Stimulated activated naive CD4-positive, alpha-beta T cell (primary cell): ENCODE results near the gene BCKDK.
"Not testable (repeated sequence)": the region's sequence is repeated elsewhere in the genome, so short reads cannot be mapped to it uniquely, and the experiment has no call there.

Experiments used
- DNase-seq, 6 experiments: peaks; one replicate each; lab custom pipeline; 2025; lab: John Stamatoyannopoulos, UW

Gene BCKDK

DNA sequence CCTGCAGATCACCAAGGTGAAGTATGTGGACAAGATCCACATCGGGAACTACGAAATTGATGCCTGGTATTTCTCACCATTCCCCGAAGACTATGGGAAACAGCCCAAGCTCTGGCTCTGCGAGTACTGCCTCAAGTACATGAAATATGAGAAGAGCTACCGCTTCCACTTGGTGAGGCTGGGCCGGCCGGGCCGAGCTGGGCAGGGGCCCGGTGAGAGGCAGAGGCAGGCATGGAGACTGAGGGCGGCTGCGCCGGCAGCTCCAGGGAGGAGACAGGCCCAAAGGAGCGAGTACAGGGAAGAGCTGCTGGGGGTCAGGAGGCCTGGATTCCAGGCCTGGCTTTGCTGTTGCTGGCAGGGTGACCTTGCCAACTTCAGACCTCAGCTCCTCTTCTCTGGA lies 19.0 kb downstream of the BCKDK start:
- DNase-seq: no peak

DNA sequence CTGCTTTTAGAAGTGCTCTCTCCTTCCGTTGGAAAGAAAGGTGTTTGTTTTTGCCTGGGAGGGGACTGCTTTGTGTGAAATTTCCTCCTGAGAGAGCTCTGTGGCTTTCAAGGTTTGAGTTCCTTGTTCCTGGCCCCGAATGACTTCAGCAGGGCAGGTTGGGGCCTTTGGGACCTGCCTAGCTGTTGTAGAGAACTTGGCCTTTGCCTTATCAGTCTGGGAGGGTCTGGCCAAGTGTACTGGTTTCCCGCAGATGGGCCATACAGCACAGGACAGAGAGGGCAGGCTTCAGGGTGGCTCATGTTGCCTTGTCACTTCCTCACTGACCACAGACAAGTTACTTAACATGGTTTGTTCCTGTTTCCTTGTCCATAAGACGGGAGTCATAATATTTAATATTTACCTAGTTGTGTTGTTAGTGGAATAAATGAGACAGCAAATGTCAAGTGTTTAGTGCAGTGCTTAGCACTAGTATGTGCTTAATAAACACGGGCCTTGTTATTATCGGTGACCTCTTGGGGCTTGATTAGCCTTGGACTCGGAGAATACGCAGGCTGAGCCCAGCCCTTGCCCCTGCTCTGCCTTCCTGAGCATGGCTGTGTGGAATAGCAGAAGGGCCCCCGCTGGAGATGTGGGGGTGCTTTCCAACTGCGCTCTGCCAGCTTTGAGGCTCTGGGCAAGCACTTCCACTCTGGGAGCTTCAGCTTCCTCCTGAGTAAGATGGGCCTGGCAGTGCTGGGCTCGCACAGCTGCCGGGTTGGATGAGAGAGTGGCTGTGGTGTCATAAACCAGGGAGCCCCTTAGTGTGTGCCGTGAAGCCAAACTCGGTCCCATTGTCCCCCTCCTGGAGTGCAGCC lies 20.8 kb downstream of the BCKDK start:
- DNase-seq: no peak

DNA sequence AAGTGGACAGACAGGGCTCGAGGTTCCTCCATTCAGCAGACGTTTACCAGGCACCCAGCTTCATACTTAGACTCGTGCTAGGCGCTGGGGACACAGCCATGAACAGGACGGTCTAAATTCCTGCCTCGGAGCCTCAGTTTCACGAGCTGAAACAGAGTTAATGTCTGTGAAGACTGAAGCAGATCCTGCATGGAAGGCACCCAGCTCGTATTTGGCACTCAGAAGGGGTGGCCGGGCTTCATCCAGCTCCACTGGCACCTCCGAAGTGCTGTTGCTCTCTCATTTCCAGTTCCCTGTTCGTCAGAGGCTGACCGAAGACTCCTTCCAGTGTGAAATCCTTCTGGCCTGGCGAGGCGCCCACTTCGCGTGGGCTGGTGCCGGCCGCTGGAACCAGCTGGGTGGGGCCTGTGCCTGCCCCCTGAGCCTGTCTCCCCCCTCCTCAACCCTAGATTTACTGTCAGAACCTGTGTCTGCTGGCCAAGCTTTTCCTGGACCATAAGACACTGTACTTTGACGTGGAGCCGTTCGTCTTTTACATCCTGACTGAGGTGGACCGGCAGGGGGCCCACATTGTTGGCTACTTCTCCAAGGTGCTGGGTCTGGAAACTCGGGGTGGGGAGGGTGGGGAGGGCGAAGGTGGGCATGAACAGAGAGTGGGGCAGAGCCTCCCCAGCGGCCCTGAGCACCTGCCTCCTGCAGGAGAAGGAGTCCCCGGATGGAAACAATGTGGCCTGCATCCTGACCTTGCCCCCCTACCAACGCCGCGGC lies 21.6 kb downstream of the BCKDK start:
- DNase-seq: no peak

DNA sequence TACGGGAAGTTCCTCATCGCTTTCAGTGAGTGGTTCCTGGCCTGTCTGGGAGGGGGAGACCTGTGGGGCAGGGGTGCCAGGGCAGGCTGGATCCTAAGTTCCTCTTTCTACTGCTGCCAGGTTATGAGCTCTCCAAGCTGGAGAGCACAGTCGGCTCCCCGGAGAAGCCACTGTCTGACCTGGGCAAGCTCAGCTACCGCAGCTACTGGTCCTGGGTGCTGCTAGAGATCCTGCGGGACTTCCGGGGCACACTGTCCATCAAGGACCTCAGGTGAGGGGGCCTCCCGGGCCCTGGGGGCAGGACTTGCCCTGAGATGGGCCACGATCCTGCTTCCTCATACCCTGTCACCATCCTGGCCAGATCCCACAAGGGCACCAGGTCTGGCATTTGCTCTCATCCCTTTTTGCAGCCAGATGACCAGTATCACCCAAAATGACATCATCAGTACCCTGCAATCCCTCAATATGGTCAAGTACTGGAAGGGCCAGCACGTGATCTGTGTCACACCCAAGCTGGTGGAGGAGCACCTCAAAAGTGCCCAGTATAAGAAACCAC lies 22.2 kb downstream of the BCKDK start:
- DNase-seq: no peak

DNA sequence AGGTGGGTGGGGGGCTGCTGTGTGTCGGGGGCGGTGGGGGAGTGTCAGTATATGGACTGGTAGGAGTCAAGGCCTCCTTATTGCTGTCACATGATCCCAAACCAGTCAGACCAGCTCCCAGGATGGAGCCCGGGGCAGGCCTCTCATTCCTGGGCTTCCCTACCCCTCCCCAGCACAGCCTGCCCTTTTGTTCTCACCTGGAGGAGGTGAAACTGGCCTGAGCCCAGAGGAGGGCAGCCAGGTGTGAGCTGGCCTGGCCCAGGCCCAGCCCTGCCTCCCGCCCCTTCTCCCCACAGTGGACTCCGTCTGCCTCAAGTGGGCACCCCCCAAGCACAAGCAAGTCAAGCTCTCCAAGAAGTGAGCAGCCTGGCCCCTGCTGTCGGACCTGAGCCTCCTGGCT lies 22.7 kb downstream of the BCKDK start:
- DNase-seq: no peak

DNA sequence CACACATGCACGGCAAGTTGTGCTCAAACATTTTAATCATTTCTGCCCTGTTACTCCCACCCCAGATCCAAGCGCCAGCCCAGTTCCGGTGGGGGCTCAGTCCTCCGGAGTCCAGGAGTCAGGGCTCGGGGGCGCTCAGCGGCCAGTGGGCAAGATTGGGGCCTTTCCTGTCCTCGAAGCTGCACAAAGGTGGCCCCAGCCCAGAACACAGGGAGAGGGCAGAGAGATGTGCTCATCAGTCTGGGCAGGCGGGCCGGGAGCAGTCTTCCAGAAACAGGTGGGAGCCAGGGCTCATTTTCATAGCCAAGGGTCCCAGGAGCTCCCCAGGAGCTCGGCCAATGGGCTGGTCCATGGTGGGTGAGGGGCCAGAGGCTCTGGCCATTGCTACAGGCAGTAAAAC lies 23.2 kb downstream of the BCKDK start:
- DNase-seq: no peak

DNA sequence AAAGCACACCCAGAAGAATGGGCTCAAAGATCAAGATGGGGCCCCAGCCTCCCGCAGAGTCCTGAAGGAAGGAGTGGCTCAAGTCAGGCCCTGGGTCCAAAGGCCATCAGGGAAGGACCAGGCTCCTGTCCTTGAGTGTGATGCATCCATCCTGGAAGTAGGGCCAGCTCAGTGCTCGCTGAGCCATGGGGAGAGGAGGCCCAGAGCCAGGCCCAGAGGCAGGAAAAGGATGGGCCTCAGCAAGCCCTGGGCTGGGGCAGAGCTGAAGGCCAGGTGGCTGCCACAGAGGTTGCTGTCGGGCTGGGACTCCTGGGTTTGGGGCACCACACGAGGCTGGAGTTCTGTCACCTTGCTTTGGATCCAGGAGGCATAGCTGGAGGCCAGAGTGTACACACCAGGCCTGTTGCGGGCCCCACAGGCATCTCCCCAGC lies 23.7 kb downstream of the BCKDK start:
- DNase-seq: no peak

DNA sequence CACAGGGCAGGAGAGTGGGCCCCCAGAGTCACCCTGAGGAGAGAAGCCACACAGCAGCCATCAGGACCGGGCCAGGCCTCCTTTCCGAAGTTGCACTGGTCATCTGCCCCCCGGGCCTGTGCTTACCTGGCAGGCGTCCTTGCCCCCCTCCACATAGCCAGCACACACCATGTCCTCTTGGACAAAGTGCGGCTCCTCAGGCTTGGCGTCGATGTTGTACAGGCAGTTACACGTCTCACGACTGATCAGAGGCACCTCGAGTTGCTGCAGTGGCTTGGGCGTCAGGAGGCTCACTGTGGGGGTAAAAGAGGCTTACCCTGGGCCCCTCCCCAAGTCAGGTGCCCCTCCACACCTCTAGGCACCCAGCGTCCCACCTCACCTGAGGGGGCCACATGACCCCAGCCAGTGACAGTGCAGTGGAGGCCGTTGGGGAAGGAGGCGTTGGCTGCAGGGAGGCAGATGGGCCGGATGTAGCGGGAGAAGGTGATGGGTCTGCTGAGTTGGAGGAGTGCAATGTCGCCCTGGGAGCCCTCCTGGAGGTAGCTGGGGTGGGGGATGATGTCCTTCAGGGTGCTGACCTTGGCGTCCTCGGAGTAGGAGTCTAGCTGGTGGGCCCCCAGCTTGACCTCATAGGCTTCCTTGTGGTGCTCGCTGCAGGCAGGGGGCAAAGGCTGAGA lies 24.3 kb downstream of the BCKDK start:
- no peak for DNase-seq

DNA sequence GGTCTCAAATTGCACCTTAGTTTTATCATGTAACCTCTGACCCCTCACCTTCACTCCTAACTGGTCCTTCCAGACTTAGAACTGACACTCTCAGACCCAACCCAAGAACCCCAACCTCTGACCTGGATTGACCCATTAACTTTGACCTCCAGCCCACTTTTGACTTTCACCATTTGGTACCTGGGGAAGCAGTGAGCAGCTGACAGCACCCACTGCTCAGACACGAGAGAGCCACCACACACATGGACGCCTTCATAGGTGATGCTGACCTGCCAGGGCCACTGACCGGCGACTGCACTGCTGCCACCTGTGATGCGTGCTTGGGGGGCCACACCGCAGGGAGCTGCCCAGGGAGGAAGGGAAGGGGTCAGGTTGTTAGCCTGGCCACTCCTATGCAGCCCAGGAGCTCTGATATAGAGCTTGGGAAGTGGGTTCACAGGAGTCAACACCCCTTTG lies 24.9 kb downstream of the BCKDK start:
- DNase-seq: no peak

DNA sequence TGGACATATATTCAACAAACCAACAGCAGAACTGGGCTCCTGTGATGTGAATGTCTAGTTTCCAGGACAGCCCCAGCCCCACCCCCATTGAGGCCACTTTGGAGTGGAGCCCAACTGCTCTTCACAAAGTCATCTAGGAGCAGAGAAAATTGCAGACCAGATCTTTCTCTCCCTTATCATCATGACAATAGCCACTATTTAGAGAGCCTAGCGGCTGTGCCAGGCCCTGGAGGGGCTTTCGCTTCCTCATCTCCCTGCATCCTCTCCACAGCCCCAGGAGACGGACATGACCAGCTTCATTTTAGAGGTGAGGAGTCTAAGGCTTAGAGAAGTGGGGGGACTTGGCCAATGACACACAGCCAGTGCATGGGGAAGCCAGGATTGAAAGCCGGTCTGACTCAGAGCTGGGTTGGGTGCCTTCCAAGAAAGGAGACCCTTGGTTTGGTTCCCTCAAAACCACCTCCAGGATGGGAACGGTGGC lies 25.9 kb downstream of the BCKDK start:
- no peak for DNase-seq

DNA sequence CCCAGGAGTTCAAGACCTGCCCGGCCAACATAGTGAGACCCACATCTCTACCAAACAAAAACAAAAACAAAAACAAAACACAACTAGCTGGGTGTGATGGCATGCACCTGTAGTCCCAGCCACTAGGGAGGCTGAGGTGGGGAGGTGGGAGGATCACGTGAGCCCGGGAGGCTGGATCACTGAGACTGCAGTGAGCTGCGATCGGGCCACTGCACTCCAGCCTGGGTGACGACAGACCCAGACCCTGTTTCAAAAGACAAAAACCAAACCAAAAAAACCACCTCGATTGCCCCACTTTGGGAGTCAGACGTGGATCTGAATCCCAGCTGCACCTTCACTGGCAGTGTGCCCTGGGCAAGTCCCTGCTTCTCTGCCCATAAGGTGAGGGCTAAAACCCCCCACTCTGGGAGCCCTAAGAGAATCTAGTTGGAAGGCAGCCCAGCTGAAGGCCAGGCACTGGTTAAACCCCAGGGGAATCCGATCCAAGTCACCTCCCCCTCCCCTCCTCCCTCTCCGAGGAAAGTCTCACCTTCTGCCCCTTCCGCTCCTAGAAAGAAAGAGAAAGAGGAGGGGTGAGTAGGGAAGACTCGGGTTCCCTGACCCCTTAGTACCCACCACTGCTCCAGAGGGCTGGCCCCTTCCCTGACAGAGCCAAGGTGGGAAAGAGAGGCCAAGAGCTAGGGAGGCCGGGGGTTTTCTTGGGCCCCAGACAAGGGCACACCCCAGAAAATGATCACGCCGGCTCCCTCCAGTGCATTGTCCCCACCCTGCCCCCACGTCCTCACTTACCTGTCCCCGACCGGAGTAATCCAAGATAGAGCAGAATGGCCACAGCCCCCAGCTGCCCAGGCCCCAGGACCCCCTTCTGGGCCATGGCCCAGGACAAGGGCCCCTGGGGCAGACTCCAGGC lies 26.7 kb downstream of the BCKDK start:
- DNase-seq: no peak

DNA sequence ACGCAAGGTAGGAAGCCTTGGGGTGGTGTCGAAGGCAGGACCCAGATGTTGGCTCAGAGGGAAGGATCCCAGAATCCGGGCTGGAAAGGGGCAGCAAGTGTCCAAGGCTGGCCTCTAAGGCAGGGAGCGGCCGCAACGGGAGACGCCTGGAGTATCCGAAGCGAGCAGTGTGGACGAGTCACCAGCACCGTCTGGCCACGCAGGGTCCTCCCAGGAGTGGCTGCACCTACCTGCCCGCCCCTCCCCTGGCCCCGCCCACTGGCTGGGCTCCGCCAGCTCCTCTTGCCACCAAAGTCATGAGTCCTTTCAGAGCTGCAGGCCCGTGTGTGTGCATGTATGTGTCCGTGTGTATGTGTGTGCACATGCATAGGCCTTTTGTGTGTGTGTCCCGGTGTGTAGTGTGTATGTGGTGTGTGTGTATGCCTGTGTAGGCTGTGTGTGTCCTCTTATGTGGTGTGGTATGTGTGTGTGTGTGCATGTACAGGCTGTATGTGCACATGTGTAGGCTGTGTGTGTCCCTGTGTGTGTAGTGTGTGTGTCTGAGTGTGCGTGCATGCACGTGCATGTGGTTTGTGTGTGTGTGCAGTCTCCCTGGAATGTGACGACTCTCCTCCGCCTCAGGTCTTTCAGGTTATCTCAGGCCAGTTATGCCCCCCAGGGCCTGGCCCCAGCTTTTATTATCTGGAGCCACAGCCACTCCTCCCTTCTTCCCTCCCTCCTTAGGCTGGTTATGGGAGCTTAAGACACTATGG lies 27.5 kb downstream of the BCKDK start, which contains the start of gene PRSS8:
Gene PRSS8, minus strand, starts transcription at position 193 of the 752 bp plus-strand sequence. CDS start 229 bp downstream, outside the sequence.
- no peak for DNase-seq

DNA sequence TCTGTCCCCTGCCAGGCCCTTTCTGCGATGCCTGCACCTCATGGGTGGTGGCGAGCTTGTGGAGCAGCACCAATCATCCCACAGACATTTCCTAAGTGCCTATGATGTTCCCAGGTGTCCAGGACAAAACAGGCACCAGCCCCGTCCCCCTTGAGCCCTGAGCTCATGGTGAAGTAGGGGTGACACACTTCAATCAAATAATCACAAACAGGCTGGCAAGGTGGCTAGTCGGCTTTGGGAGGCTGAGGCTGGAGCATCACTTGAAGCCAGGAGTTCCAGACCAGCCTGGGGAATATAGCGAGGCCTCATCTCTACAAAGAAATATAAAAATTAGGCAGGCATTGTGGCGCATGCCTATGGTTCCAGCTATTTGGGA lies 28.1 kb downstream of the BCKDK start:
- DNase-seq: no peak

DNA sequence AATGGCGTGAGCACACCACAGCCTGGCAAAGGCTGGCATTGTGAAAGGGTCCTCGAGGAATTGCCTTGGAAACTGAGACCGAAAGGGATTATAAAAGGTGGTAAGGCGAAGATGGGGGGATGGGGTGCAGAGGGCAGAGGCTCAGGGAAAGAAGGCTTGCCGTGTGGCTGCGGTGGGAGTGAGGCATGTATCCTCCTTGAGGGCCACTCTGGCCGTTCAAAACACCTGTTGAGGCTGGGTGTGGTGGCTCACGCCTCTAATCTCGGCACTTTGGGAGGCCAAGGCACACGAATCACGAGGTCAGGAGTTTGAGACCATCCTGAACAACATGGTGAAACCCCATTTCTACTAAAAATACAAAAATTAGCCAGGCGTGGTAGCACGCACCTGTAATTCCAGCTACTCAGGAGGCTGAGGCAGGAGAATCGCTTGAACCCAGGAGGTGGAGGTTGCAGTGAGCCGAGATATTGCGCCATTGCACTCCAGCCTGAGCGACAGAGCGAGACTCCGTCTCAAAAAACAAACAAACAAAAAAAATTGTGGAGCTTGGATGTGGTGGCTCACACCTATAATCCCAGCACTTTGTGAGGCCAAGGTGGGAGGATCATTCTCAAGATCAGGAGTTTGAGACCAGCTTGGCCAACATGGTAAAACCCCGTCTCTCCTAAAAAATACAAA lies 28.8 kb downstream of the BCKDK start:
- not testable (repeated sequence) for DNase-seq

DNA sequence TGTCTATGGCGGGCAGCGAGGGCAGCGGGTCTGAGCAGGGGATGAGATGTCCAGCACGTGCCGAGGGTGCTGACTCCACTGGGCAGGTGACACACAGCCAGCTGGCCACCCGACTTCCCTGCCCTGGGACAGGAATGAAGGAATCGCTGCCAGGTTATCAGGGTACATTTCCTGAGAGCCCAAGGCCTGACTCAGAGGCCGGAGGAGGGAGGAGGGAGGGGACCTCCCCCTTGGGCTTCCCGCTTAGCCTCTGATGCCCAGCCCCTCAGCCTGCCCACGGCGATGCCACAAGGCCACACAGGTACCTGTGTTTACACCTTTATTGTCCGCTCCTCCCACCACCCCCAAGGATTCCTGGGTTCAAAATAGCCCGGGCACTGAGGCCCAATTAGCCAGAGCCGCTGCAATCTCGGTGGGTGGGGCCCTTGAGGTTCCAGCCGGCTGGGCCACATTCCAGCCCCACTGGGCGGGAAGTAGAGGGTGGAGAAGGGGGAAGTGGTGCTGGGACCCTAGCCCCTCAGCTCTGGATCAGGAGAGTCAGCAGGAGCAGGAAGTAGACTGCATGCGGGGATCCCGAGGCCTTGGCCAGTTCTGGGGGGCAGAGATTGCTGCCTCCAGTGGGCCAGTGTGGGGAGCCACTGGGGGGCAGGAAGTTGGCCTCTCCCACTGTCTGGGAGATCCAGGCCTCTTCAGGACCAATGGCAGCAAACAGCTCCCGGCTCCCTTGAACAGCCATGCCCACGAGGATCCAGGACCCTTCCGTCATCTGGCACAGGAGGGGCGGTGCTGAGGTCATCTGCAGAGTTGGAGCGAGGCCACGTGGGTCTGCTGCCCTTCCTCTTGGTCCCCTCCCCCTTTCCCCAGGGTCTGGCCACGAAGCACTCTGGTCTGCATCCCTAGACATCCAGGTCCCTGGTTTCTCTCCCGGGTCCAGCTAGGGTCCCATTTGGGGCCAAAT lies 30.7 kb downstream of the BCKDK start:
- no peak for DNase-seq

DNA sequence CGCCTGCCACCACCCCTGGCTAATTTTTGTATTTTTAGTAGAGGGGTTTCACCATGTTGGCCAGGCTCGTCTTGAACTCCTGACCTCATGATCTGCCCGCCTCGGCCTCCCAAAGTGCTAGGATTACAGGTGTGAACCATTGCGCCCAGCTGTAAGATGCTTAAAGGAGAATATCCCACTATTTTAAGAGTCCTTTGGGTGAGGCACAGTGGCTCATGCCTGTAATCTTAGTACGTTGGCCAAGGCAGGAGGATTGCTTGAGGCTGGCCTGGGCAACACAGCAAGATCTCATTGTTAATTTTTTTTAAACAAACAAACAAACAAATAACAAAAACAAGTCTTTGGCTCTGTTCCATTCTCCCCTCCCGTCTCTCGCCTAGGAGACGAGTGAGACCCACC lies 32.9 kb downstream of the BCKDK start:
- not testable (repeated sequence) for DNase-seq

DNA sequence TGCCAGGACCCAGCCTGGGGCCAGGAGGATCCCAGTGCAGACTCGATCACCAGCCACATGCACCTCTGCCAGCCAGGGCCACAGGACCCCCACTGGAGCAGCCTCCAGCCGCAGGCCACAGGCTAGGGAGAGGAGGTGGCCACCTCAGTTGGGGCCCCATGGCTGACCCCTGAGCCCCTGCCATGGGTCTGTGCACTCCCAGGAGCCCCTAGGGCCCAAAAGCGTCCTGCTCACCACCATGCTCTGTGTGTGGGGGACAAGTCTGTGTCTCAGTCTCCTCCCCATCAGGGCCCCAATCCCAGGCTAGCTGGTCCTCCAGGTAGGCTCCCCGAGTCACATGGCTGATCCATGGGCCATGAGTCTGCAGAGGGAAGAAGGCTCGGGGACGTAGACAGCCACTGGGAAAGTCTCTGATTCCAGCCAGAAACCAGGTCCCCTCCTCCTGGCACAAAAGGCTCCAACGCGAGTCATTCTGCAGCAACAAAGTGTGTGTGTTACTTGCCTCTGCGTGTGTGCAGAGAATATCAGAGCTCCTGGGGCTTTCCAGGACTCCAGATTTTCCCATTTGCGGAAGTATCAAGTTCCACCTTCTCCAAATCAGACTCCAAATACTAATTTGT lies 33.4 kb downstream of the BCKDK start:
- DNase-seq: no peak
